Fibroblast of the aortic adventitia (primary cell): Measurements from ENCODE around the gene CSTPP1. TPM values are rescaled to one million over a fixed set of nuclear protein-coding genes. Genes with fewer than 3 reads are reported as not detected.
"Not testable (repeated sequence)": the region's sequence is repeated elsewhere in the genome, so short reads cannot be mapped to it uniquely, and the experiment has no call there.

ENCODE experiments used
- DNase-seq: peaks from one replicate; pipeline ENCODE4 v3.0.0-alpha.2; 2010; ENCODE audit warnings: low read depth
- H3K4me3 ChIP-seq: 2 replicates; pipeline ENCODE4 v1.5.1; 2011; ENCODE audit warnings: low read depth, mild to moderate bottlenecking, control low read depth, low read length, moderate library complexity
- total RNA-seq: library from RNA; depleted of rRNA; stranded (reverse); fragments of >200 nt; gene quantifications from 2 replicates; pipeline ENCODE4 v1.2.3, GENCODE V29; 2012; ENCODE audit warnings: low replicate concordance
- TF ChIP-seq, protein P1 (sequence below): IDR thresholded peaks from 2 replicates; pipeline ENCODE4 v1.5.1; 2011; ENCODE audit warnings: mild to moderate bottlenecking, low read length, control low read depth, inconsistent platforms; ENCODE audit not compliant: insufficient read depth

The CSTPP1 gene
- total RNA-seq, 1 donor, result 34.9 TPM

DNA sequence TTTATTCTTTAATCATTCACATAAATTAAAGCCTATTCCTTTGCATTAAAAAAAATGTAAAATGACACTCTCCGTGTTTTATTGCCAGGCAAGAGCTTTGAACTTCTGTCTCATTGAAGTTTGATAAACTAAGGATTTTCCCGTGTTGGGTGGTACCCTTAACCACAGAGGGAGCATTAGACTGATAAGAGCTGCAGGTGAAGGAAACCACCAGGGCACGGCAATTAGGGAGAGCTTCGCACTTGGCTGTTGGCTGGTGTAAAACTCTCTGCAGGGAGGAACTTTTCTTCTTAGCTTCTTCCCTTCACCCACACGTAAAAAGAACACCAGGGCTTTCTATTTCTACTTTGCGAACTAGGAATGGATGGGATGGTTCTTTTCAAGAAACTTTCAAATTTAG is 47.0 kb downstream of the CSTPP1 start:
- TF ChIP-seq, protein P1, sequence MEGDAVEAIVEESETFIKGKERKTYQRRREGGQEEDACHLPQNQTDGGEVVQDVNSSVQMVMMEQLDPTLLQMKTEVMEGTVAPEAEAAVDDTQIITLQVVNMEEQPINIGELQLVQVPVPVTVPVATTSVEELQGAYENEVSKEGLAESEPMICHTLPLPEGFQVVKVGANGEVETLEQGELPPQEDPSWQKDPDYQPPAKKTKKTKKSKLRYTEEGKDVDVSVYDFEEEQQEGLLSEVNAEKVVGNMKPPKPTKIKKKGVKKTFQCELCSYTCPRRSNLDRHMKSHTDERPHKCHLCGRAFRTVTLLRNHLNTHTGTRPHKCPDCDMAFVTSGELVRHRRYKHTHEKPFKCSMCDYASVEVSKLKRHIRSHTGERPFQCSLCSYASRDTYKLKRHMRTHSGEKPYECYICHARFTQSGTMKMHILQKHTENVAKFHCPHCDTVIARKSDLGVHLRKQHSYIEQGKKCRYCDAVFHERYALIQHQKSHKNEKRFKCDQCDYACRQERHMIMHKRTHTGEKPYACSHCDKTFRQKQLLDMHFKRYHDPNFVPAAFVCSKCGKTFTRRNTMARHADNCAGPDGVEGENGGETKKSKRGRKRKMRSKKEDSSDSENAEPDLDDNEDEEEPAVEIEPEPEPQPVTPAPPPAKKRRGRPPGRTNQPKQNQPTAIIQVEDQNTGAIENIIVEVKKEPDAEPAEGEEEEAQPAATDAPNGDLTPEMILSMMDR, result no peak
- no peak for DNase-seq
- H3K4me3 ChIP-seq, result no peak overlapping the region

DNA sequence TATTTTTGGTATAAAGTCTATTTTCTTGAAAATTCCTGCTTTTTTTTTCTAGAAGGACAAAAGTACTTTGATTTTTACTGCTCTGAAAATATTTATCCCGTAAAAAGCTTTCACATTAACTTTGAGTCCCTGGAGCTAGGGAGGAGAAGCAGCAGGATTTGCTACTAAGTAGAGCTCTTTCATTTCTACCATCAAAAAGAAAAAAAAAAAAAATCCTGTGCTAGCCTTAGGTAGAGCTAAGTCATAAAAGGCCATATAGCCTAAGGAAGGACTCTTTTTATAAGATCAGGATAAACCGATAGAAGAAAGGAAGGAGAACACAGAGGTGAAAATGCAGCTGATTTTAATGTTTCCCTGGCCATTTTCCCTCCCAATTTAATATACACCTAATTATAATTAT is 48.0 kb downstream of the CSTPP1 start:
- no peak overlapping the region for H3K4me3 ChIP-seq
- DNase-seq, result no peak
- TF ChIP-seq, protein P1, result no peak

DNA sequence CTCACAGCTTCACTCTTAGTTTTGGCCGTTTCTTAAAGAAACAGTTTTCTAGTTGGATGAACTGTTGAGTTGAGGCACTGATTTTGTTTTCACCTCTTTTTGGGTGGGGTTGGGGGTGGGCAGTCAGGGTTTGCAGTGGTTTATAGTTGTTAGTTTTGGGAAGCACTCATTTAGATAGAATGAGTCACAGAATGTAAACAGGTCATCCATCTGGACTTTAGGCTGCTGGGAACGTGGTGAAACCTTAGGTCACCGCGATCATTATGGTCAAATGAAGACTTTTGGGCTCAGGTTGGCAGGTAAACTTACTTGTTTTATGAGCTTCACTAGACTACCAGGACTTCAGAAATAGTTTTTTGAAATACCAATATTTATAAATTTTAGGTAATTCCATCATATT is 48.4 kb downstream of the CSTPP1 start:
- H3K4me3 ChIP-seq, result no peak overlapping the region
- no peak for DNase-seq
- TF ChIP-seq, protein P1, result no peak

DNA sequence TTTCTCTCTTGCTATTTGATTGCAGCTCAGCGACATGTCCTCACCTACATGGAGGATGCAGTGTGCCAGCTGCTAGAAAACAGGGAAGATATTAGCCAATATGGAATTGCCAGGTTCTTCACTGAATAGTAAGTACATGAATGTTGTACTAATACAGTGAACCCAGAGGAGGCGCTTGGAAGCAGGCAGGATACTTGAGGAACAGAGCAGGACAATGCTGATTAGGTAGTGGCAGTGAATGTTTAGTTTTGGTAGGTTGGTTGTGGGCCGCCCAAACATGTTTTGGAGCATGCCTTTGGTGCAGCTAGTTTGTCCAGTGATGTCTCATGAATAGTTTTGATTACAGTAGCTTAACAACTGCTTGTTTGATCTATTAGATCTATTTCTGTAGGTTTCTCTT is 50.6 kb downstream of the CSTPP1 start:
- no peak overlapping the region for H3K4me3 ChIP-seq
- TF ChIP-seq, protein P1, result no peak
- no peak for DNase-seq

DNA sequence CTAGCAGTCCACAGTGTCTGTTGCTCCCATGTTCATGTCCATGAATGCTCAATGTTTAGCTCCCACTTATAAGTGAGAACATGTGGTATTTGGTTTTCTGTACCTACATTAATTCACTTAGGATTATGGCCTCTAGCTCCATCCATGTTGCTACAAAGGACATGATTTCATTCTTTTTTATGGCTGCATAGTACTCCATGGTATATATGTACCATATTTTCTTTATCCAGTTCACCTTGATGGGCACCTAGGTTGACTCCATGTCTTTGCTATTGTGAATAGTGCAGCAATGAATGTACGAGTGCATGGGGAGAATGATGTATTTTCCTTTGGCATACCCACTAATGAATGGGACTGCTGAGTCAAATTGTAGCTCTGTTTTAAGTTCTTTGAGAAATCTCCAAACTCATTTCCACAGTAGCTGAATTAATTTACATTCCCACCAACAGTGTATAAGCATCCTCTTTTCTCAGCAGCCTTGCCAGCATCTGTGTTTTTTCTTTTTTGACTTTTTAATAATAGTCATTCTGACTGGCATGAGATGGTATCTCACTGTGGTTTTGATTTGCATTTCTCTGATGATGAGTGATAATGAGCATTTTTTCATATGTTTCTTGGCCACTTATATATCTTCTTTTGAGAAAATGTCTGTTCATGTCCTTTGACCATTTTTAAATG is 53.4 kb downstream of the CSTPP1 start:
- not testable (repeated sequence) for DNase-seq, H3K4me3 ChIP-seq

DNA sequence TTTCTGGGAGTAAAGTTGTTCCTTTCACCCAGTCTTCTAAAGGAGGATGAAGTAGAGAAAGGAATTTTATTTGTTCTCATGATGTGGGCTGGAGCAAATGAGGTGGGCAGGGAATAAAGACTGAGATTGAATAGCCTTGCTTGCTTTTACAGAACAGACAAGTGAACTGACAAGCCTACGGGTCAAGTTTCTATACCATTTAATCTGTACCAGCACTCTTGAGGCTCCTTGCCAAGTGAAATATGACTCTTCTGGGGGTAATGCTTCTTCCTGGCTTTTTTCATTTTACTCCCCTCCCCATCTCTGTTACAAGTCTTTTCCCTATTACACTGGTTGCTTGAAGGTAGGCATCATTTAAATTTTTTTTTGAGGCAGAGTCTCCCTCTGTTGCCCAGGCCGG is 54.8 kb downstream of the CSTPP1 start:
- H3K4me3 ChIP-seq, result no peak overlapping the region
- TF ChIP-seq, protein P1, result no peak
- DNase-seq, result no peak

DNA sequence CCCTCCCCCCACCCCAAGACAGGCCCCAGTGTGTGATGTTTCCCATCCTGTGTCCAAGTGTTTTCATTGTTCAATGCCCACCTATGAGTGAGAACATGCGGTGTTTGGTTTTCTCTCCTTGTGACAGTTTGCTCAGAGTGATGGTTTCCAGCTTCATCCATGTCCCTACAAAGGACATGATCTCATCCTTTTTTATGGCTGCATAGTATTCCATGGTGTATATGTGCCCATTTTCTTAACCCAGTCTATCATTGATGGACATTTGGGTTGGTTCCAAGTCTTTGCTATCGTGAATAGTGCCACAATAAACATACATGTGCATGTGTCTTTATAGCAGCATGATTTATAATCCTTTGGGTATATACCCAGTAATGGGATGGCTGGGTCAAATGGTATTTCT is 55.8 kb downstream of the CSTPP1 start:
- H3K4me3 ChIP-seq, DNase-seq: not testable (repeated sequence)

DNA sequence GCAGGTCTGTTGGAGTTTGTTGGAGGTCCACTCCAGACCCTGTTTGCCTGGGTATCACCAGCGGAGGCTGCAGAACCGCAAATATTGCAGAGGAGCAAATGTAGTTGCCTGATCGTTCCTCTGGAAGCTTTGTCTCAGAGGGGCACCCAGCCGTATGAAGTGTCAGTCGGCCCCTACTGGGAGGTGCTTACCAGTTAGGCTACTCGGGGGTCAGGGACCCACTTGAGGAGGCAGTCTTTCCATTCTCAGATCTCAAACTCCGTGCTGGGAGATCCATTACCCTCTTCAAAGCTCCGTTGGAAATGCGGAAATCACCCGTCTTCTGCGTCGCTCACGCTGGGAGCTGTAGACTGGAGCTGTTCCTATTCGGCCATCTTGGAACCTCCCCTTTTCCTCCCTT is 61.2 kb downstream of the CSTPP1 start:
- DNase-seq, H3K4me3 ChIP-seq: not testable (repeated sequence)
